Body of pancreas (tissue), 4 donors: Measurements from ENCODE around the gene RASA3. TPM values are rescaled to one million over a fixed set of nuclear protein-coding genes. Genes with fewer than 3 reads are reported as not detected.

Experiments
- ATAC-seq: fragments of 150-250 bp; one replicate; pipeline ENCODE4 v1.9.1; 2016
- DNase-seq, 4 donors: peaks; one replicate each; pipeline ENCODE4 v3.0.0-alpha.2; 2019
- H3K27ac ChIP-seq, 4 donors: fragments of 200-600 bp; sonication (generic); 1 replicate in 3 of 4; 2 replicates in 1 of 4; pipeline versions ENCODE4 v1.5.1 to v1.6.1; 2016 to 2019; ENCODE audit warnings: mild to moderate bottlenecking in 1 of 4, mixed read lengths in 1 of 4, moderate library complexity in 1 of 4
- H3K27me3 ChIP-seq, 2 donors: fragments of 200-600 bp; sonication (generic); one replicate each; pipeline ENCODE4 v1.6.0; 2016; ENCODE audit warnings: mild to moderate bottlenecking in 1 of 2
- H3K36me3 ChIP-seq, 2 donors: fragments of 200-600 bp; sonication (generic); replicated peaks in 1 of 2; 2 replicates each; pipeline ENCODE4 v1.5.1; 2016; ENCODE audit warnings: low read depth in 2 of 2; ENCODE audit not compliant: insufficient read depth in 1 of 2
- H3K4me1 ChIP-seq: fragments of 200-600 bp; sonication (generic); one replicate; pipeline ENCODE4 v1.6.0; 2016
- H3K4me3 ChIP-seq, 2 donors: fragments of 200-600 bp; sonication (generic); 1 replicate in 1 of 2; 2 replicates in 1 of 2; pipeline ENCODE4 v1.5.1; 2016 to 2019
- H3K9me3 ChIP-seq, 3 donors: fragments of 200-600 bp; sonication (generic); 1 replicate in 2 of 3; 2 replicates in 1 of 3; pipeline ENCODE4 v1.5.1; 2016
- POLR2A ChIP-seq, 3 donors: fragments of 450-650 bp; IDR thresholded peaks; one replicate each; pipeline ENCODE4 v1.6.1; 2016; ENCODE audit warnings: antibody characterized with exemption in 3 of 3, mild to moderate bottlenecking in 2 of 3
- WGBS, 2 donors: methylation state at CpG; one replicate each; pipeline ENCODE4 v1.1.5; 2017; 5-methylcytosine and 5-hydroxymethylcytosine counted together
- intact Hi-C: fragments of 100-400 bp; cut with DNase I; formaldehyde crosslinking; loops from one replicate; pipeline ENCODE4 v1.15.1; 2023
- total RNA-seq, 2 donors: library from RNA; depleted of rRNA; stranded (reverse); fragments of >200 nt; gene quantifications; one replicate each; pipeline ENCODE4 v1.1.0, GENCODE V29; 2016
- TF ChIP-seq, protein P1 (sequence below), 7 experiments: fragments of 450-650 bp in 4 of 7; fragments of 200-600 bp in 3 of 7; sonication (generic) in 3 of 7; IDR thresholded peaks; one replicate each; pipeline ENCODE4 v1.5.1; 2016 to 2019; ENCODE audit warnings: antibody characterized with exemption in 7 of 7

The RASA3 gene
- total RNA-seq, 2 donors from 2014 or later = 10.2 to 19.2 TPM

GRCh38 chr13:114071991-114072390, 60.4 kb downstream of the RASA3 start:
- 79 to 83% methylated on average over 14 of the region's 14 CpGs for WGBS, 2 donors
- TF ChIP-seq, protein P1, sequence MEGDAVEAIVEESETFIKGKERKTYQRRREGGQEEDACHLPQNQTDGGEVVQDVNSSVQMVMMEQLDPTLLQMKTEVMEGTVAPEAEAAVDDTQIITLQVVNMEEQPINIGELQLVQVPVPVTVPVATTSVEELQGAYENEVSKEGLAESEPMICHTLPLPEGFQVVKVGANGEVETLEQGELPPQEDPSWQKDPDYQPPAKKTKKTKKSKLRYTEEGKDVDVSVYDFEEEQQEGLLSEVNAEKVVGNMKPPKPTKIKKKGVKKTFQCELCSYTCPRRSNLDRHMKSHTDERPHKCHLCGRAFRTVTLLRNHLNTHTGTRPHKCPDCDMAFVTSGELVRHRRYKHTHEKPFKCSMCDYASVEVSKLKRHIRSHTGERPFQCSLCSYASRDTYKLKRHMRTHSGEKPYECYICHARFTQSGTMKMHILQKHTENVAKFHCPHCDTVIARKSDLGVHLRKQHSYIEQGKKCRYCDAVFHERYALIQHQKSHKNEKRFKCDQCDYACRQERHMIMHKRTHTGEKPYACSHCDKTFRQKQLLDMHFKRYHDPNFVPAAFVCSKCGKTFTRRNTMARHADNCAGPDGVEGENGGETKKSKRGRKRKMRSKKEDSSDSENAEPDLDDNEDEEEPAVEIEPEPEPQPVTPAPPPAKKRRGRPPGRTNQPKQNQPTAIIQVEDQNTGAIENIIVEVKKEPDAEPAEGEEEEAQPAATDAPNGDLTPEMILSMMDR (IDR thresholded peaks at IDR 0.05) = no peak
- TF ChIP-seq POLR2A (IDR thresholded peaks at IDR 0.05) = no peak
- no peak overlapping the region for H3K27ac ChIP-seq
- intact Hi-C loops = no loop called here
- peaks cover 13% of the 10 kb centered on the region for H3K4me1 ChIP-seq
- H3K36me3 ChIP-seq = no peaks in the 10 kb centered on the region
- peak; percentile 12 for ATAC-seq
- H3K27me3 ChIP-seq = no peaks in the 10 kb centered on the region
- DNase-seq = peak in 1 of 4 donors; percentile 3
- H3K9me3 ChIP-seq = no peaks in the 10 kb centered on the region
- H3K4me3 ChIP-seq = no peak overlapping the region

DNA sequence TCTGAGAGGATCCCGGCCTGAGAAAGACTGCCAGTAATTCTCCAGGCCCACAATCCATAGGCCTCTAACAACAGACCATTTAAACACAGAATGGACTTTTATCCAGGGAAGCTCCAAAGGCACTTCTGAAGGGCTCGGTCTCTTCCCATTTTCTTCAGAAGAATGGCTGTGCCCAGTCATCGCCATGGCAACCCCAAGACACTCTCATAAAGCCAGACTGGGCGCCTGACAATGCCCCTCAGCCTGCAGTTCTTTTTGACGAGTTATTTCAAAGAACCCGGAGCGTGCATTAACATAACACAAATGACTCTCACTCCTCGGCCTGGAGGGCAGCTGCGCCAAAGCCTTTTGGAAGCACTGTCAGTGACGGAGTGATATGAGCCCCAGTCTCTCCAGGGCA, 61.0 kb downstream of the RASA3 start:
- intact Hi-C loops = no loop called here
- no peaks in the 10 kb centered on the region for H3K36me3 ChIP-seq
- TF ChIP-seq, protein P1 (IDR thresholded peaks at IDR 0.05) = no peak
- TF ChIP-seq POLR2A (IDR thresholded peaks at IDR 0.05) = no peak
- H3K27ac ChIP-seq = no peak overlapping the region
- WGBS, 2 donors = 96 to 98% methylated on average over 10 of the region's 10 CpGs
- H3K4me3 ChIP-seq = no peak overlapping the region
- no peaks in the 10 kb centered on the region for H3K27me3 ChIP-seq
- no peak for ATAC-seq
- DNase-seq = no peak
- peaks cover 19% of the 10 kb centered on the region for H3K4me1 ChIP-seq
- H3K9me3 ChIP-seq = no peaks in the 10 kb centered on the region

DNA sequence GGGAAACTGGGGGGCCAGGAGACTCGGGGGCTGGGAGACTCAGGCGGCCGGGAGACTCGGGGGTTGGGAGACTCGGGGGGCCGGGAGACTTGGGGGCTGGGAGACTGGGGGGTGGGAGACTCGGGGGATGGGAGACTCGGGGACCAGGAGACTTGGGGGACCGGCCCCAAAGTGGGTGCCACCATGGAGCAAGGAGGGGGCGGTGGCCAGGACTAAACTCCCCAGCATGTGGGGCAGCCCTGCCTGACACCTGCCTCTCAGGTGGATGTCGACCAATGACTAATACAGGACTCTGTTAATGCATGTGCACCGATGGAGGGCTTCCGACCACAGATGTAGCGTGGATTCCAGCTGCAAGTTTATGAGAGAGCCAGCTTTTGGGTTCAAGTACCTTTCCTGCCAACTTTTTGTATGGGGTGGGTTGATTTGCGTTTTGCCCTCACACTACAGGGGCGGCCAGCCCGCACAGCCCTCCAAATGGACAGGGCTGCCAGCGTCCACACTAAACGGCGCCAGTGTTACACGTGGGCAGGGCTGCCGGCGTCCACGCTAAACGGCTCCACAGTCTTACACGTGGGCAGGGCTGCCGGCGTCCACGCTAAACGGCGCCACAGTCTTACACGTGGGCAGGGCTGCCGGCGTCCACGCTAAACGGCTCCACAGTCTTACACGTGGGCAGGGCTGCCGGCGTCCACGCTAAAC, 62.2 kb downstream of the RASA3 start:
- no peak for DNase-seq
- H3K27me3 ChIP-seq = no peaks in the 10 kb centered on the region
- H3K27ac ChIP-seq = no peak overlapping the region
- no peaks in the 10 kb centered on the region for H3K9me3 ChIP-seq
- TF ChIP-seq, protein P1 (IDR thresholded peaks at IDR 0.05) = no peak
- TF ChIP-seq POLR2A (IDR thresholded peaks at IDR 0.05) = no peak
- no peaks in the 10 kb centered on the region for H3K36me3 ChIP-seq
- 92 to 96% methylated on average over 22 to 33 of the region's 40 CpGs for WGBS, 2 donors
- H3K4me1 ChIP-seq = peaks cover 30% of the 10 kb centered on the region
- no peak for ATAC-seq
- no peak overlapping the region for H3K4me3 ChIP-seq
- intact Hi-C loops = no loop called here

- WGBS, 2 donors = 64 to 81% methylated on average over 7 to 23 of the region's 32 CpGs
- DNase-seq (no peak), ATAC-seq (no peak)
- TF ChIP-seq, protein P1 (IDR thresholded peaks at IDR 0.05) = no peak
- TF ChIP-seq POLR2A (IDR thresholded peaks at IDR 0.05) = no peak
- Histone ChIP-seq H3K4me3 (no peak overlapping the region), H3K4me1 (peaks cover 37% of the 10 kb centered on the region), H3K27ac (peak overlapping the region in 2 of 4 donors; percentile 43 to 51), H3K9me3 (no peaks in the 10 kb centered on the region), H3K27me3 (no peaks in the 10 kb centered on the region), H3K36me3 (no peaks in the 10 kb centered on the region)
- intact Hi-C loops = no loop called here
These were observed 62.9 kb downstream of the RASA3 start for GRCh38 chr13:114069376-114070097.
